HG02571 (cell line): Measurements from ENCODE around the gene C5orf58.
"Not testable (repeated sequence)": the region's sequence is repeated elsewhere in the genome, so short reads cannot be mapped to it uniquely, and the experiment has no call there.

Experiments
- ATAC-seq: cut with Tn5 transposase; IDR thresholded peaks from one replicate; pipeline ENCODE4 v1.9.1; 2021; ENCODE audit warnings: mild to moderate bottlenecking, moderate library complexity; ENCODE audit not compliant: unreplicated experiment

The C5orf58 gene

GRCh38 chr5:170223360-170223759, 9.4 kb upstream of the C5orf58 start:
- no peak for ATAC-seq

GRCh38 chr5:170223906-170224305, 8.9 kb upstream of the C5orf58 start:
- no peak for ATAC-seq

- ATAC-seq, result peak; percentile 53
Observed at GRCh38 chr5:170225326-170226128, 7.3 kb upstream of the C5orf58 start.

- ATAC-seq, result no peak
Observed at GRCh38 chr5:170226129-170226615, 6.6 kb upstream of the C5orf58 start.

GRCh38 chr5:170226661-170227060, 6.1 kb upstream of the C5orf58 start:
- no peak for ATAC-seq

DNA sequence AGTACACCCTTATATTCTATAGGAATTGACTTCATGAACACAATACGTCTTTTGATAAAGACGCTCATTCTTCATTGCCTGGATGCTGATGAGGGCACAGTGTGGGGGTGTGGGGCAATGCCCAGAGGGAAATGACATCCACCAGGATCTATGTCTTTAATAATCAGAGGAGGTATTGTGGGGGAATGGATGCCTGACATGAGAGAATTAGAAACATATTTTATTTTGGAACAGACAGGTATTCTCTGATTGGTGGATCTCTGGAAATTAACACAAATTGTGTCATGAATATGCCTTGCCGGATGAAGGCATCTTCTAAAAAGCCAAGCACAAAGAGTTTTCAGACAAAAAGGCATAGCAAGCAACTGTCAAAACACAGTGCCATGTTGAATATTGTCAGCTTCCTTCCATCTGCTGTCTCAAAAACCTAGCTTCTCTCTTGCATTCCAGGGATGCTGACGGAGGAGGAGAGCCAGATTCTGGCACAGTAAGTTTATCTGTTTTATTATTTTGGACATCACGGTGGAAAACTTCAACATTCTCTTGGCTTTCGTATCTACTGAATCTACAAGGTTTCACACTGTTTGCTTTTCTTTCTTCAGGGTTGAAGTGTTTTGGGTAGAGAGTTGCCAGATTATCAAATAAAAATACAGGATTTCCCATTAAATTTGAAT, 3.9 kb upstream of the C5orf58 start:
- no peak for ATAC-seq

DNA sequence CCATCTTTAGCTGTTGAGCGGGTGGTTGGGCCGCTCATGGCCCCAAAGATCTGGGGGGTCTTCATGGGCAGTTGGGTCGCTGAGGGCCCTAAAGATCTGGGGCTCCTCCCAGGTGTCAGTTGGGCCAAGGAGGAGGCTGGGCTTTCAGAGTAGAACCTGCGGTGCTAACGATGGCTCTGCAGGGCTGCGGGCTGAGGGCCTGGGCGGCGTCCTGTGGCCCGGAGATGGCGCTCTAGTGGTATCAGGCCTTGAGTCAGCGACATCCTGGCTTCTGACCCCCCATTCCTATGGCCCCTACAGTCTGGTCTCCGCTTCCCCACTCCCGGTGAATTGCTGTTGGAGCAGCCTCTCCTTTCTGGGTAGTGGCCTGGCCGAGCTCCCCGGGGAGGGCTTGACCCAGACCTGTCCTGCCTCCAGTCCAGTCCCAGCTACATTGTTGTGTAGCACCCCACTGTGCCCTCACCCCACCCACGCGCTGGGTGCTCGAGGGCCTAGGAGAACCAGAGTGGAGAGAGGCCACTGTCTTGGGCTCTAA, 640 bp downstream of the C5orf58 start:
- no peak for ATAC-seq

DNA sequence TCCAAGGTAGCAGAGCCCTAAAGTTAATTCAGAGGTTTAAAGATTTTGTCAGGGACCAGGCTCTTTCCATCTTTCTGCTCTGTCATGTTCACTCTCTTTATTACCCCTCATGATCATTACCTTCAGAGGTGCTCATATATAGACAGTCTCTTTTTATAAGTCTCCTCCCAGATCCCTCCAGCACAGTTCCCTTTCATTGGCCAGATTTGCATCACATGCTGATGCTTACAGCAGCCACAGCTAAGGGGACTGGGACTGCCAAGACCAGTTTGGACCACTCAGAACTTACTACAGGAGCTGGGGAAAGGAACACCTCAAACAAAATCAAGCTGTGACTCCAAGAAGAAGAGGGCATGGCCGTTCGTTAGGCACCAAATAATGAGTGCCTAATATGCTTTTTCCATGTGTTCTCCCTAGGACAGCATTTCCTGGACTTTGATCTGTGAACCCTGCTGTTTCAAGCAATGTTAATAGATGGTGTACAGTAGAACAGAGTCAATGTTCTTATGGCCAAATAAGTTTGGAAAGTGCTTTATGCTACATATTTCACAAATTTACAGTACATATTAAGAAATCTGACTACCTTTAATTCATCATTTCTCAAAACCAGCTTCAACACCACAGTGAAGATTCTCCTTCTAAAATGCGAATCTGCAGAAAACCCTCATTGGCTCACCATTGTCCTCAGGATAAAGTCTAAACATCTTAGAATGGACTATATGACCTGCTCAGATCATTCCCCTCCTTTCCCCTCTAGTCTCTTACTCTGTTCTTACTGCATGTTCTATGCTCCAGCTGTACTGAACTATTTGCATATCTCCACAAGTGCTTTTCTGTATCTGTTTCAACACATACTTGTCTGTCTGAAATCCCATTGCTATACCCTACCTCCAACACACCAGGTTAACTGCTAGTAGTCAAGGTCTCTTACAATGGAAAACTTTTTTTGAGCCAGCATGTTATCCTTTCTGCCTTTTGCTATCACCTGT, 3.4 kb downstream of the C5orf58 start:
- ATAC-seq, result no peak

GRCh38 chr5:170238456-170239196, 5.8 kb downstream of the C5orf58 start:
- no peak for ATAC-seq

- ATAC-seq, result not testable (repeated sequence)
Observed at GRCh38 chr5:170245436-170245835, 12.7 kb downstream of the C5orf58 start.

DNA sequence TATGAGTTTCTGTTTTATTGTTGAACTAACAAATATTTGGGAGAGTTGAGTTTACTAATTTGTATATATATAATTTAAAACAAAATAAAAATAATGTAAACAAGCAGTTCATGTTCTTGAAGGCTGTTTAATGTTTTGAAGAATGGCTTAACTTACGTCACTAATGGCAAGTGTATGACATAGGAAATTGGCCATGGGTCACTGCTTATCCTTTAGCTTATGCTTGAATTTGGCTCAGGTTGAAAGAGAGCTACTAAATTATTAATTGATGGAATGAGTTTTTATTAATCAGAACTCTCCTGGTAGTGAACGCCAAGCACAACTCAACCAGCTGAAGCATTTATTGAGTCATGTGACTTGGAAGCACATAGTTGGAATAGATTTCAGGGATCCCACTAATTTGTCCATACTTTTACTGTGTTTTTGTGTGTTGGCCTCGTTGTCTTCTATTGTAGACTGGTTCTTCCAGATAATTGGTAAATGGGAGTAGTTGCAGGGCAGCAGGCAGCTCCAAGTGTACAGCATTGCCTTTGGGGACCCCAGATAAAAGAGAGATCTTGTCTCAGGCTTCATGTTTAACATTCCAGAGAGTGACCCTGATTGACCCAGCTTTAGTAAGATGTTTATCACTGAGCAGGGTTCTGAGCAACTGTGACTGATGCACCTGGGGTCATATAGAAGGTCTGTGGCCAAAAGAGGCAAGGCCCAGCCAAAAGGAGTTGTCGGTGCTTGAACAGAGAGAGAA, 13.5 kb downstream of the C5orf58 start:
- ATAC-seq, result no peak

DNA sequence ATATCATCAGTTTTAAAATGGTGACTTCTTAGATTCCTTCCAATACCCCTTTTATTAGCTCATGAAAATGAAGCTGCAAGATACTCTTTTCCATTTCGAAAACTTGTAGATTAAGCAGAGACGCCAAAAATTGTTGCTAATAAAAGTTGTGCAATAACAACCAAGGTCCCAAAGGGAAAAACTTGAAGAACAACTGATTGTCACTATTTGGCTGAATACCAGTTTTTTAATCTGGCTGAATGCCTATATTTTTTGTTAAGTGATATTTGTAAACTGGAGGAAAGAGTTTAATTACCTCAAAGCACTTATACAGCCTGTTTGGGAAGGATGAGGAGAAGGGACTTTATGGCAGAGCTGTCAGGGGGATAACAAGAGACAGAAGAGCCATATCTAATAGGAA, 14.6 kb downstream of the C5orf58 start:
- ATAC-seq, result no peak

DNA sequence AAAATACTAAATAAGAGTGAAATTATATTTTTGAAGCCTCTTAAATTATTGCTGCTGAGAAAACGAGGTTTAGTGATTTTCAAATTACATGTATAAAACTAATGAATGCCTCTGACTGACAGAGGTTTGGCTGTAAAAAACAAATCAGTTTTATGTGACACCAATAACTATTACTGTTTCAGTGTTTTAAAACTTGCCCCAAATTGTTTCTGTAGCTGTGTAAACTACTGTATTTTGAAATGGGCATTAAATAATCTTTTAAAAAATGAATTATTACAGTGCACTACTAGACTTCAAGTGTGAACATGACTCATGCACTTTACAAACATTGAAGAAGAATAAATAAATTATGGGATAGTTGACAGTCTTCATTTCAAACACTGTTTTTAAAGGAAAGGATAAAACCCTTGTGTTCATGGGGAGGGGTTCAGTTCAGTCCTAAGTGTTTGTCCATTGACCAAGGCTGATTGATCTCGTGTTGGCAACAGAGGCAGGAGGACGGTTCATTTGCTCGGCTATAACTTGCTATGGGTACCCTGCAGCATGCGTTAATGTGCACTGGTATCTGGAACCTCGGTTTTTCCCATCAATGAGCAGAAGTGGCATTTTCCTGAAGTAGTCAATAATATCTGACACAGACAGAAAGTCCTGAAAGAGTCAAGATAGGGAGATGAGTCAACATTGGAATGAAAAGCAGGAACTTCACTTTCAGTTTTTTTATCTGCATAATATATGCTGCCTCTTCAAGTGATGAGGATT, 15.6 kb downstream of the C5orf58 start:
- ATAC-seq, result no peak

- ATAC-seq, result not testable (repeated sequence)
Observed at GRCh38 chr5:170248931-170249227, 16.1 kb downstream of the C5orf58 start.

- no peak for ATAC-seq
Observed at GRCh38 chr5:170249355-170249754, 16.6 kb downstream of the C5orf58 start.

- ATAC-seq, result no peak
Observed at GRCh38 chr5:170250810-170251317, 18.1 kb downstream of the C5orf58 start.

GRCh38 chr5:170251462-170251861, 18.7 kb downstream of the C5orf58 start:
- no peak for ATAC-seq

- no peak for ATAC-seq
Observed at GRCh38 chr5:170252109-170252508, 19.3 kb downstream of the C5orf58 start.
